Prostate gland (tissue), 2 donors: ENCODE results near the gene PTN.

Source experiments
- CTCF ChIP-seq, 4 experiments: fragments of 200-600 bp in 2 of 4; fragments of 450-650 bp in 2 of 4; sonication (generic) in 2 of 4; IDR thresholded peaks; 1 replicate in 3 of 4; 2 replicates in 1 of 4; pipeline ENCODE4 v1.5.1; 2016 to 2019; ENCODE audit warnings: antibody characterized with exemption in 4 of 4, mild to moderate bottlenecking in 2 of 4, moderate library complexity in 2 of 4
- POLR2A ChIP-seq: fragments of 450-650 bp; IDR thresholded peaks from one replicate; pipeline ENCODE4 v1.6.1; 2016; ENCODE audit warnings: antibody characterized with exemption, mild to moderate bottlenecking

GRCh38 chr7:137262599-137262998, 80.9 kb downstream of the PTN start:
- TF ChIP-seq POLR2A = no peak
- no peak for TF ChIP-seq CTCF (IDR thresholded peaks at IDR 0.05)
